ENCODE results near the gene KIAA1217. TPM values are rescaled to one million over a fixed set of nuclear protein-coding genes. Genes with fewer than 3 reads are reported as not detected.
A peak's percentile ranks its signal among the peaks of the same experiment; 100 is the strongest.

KIAA1217 gene
- total RNA-seq, 2 donors from 2014 or later, result 92.5 to 188 TPM

- no peak for DNase-seq (ENCODE audit: low spot score)
- H3K4me3 ChIP-seq, result no peak overlapping the region
- no peaks in the 10 kb centered on the region for H3K27me3 ChIP-seq (replicated peaks; ENCODE audit: insufficient read depth)
- WGBS, result 90% methylated on average over 8 of the region's 8 CpGs
- no peaks in the 10 kb centered on the region for H3K9me3 ChIP-seq
- H3K4me1 ChIP-seq (replicated peaks), result peaks cover 2% of the 10 kb centered on the region
- intact Hi-C loops (cut with DNase I), result no loop called here
- no peak overlapping the region for H3K27ac ChIP-seq
- H3K36me3 ChIP-seq, result no peaks in the 10 kb centered on the region
- TF ChIP-seq POLR2AphosphoS5 (IDR thresholded peaks at IDR 0.05), result no peak
- TF ChIP-seq, protein P1, sequence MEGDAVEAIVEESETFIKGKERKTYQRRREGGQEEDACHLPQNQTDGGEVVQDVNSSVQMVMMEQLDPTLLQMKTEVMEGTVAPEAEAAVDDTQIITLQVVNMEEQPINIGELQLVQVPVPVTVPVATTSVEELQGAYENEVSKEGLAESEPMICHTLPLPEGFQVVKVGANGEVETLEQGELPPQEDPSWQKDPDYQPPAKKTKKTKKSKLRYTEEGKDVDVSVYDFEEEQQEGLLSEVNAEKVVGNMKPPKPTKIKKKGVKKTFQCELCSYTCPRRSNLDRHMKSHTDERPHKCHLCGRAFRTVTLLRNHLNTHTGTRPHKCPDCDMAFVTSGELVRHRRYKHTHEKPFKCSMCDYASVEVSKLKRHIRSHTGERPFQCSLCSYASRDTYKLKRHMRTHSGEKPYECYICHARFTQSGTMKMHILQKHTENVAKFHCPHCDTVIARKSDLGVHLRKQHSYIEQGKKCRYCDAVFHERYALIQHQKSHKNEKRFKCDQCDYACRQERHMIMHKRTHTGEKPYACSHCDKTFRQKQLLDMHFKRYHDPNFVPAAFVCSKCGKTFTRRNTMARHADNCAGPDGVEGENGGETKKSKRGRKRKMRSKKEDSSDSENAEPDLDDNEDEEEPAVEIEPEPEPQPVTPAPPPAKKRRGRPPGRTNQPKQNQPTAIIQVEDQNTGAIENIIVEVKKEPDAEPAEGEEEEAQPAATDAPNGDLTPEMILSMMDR (IDR thresholded peaks at IDR 0.05), result no peak
- TF ChIP-seq POLR2A (IDR thresholded peaks at IDR 0.05), result no peak
Observed at GRCh38 chr10:24231200-24231599, 22.3 kb downstream of the KIAA1217 start.

DNA sequence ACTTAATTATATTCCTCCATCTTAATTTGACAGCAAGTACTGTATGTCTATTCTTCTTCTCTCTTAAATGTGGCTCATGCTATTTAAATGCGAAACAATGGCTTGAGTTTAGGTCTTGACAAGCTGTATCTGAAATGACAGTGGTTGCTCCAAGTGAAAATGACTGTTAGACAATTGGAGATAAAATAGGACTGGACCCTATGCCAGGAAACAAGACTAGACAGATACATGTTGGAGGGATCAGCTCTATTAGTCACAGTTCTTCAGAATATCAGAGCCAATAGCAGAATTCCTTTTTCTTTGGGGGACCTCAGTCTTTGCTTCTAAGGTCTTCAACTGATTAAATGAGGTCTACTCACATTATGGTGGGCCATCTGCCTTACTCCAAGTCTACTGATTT, 25.8 kb downstream of the KIAA1217 start:
- H3K4me1 ChIP-seq (replicated peaks), result peaks cover 10% of the 10 kb centered on the region
- no peak overlapping the region for H3K4me3 ChIP-seq
- H3K27me3 ChIP-seq (replicated peaks; ENCODE audit: insufficient read depth), result no peaks in the 10 kb centered on the region
- no peak for DNase-seq (ENCODE audit: low spot score)
- H3K27ac ChIP-seq, result no peak overlapping the region
- WGBS, result 40% methylated on average over 1 of the region's 1 CpG
- no peaks in the 10 kb centered on the region for H3K9me3 ChIP-seq
- no peaks in the 10 kb centered on the region for H3K36me3 ChIP-seq
- intact Hi-C loops (cut with DNase I), result no loop called here
- TF ChIP-seq POLR2A (IDR thresholded peaks at IDR 0.05) (no peak), POLR2AphosphoS5 (IDR thresholded peaks at IDR 0.05) (no peak)
- TF ChIP-seq, protein P1 (IDR thresholded peaks at IDR 0.05), result no peak

- DNase-seq (ENCODE audit: low spot score), result no peak
- TF ChIP-seq POLR2A (IDR thresholded peaks at IDR 0.05) (no peak), POLR2AphosphoS5 (IDR thresholded peaks at IDR 0.05) (no peak)
- TF ChIP-seq, protein P1 (IDR thresholded peaks at IDR 0.05), result no peak
- Histone ChIP-seq H3K36me3 (no peaks in the 10 kb centered on the region), H3K27ac (no peak overlapping the region), H3K4me1 (replicated peaks) (peaks cover 10% of the 10 kb centered on the region), H3K4me3 (no peak overlapping the region), H3K27me3 (replicated peaks; ENCODE audit: insufficient read depth) (no peaks in the 10 kb centered on the region), H3K9me3 (no peaks in the 10 kb centered on the region)
- 68% methylated on average over 7 of the region's 7 CpGs for WGBS
- intact Hi-C loops (cut with DNase I), result no loop called here
Observed at GRCh38 chr10:24235471-24235870, 26.5 kb downstream of the KIAA1217 start.

GRCh38 chr10:24237801-24238395, 29.0 kb downstream of the KIAA1217 start:
- peak overlapping the region in 1 of 2 donors; percentile 34 for H3K4me3 ChIP-seq
- H3K27ac ChIP-seq, result peak overlapping the region; percentile 66 to 76
- TF ChIP-seq POLR2AphosphoS5 (IDR thresholded peaks at IDR 0.05) (no peak), POLR2A (IDR thresholded peaks at IDR 0.05) (no peak)
- TF ChIP-seq, protein P1 (IDR thresholded peaks at IDR 0.05), result no peak
- H3K4me1 ChIP-seq (replicated peaks), result peaks cover 8% of the 10 kb centered on the region
- intact Hi-C loops (cut with DNase I), result no loop called here
- no peaks in the 10 kb centered on the region for H3K36me3 ChIP-seq
- 45% methylated on average over 9 of the region's 9 CpGs for WGBS
- DNase-seq (ENCODE audit: low spot score), result no peak
- H3K9me3 ChIP-seq, result no peaks in the 10 kb centered on the region
- no peaks in the 10 kb centered on the region for H3K27me3 ChIP-seq (replicated peaks; ENCODE audit: insufficient read depth)

Measured in prostate gland (tissue), 2 donors.